T-helper 2 cell (primary cell): Measurements from ENCODE around the gene ELMO1.

Experiments used
- DNase-seq, 5 experiments: peaks; one replicate each; pipeline versions ENCODE4 v3.0.0 to v3.0.0-alpha.2; 2012 to 2022

Gene ELMO1

DNA sequence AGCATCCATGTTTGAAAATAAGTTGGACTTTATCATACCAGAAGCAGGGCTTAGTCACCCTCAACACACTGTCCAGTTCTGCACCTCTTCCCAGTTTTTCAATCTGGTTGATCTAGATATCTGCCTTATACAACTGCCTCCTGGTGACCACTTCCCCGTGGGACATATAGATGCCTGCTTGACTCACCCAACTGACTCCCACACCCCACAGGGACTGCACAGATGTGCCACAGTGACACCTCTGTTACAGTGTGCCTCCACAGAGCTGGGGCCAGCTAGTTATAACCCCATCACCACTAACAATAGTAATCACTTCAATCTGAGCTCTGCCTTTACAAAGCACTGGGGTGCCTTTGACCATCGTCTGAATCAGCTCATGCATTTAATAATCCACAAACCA is 641.8 kb downstream of the ELMO1 start:
- DNase-seq: no peak
